AG09309 (cell line): ENCODE results near the gene DOC2A.
"Not testable (repeated sequence)": the region's sequence is repeated elsewhere in the genome, so short reads cannot be mapped to it uniquely, and the experiment has no call there.

Experiments used
- DNase-seq: peaks from one replicate; pipeline ENCODE4 v3.0.0-alpha.2; 2010; ENCODE audit warnings: low read depth
- H3K4me3 ChIP-seq: 2 replicates; pipeline ENCODE4 v1.5.1; 2011; ENCODE audit warnings: mild to moderate bottlenecking, low read depth, low read length, moderate library complexity; ENCODE audit not compliant: control insufficient read depth
- CTCF ChIP-seq: IDR thresholded peaks from 2 replicates; pipeline ENCODE4 v1.5.1; 2011; ENCODE audit warnings: mild to moderate bottlenecking, low read depth, low read length, inconsistent platforms; ENCODE audit not compliant: insufficient read depth, control insufficient read depth; ENCODE audit errors: missing control alignments

DOC2A gene

GRCh38 chr16:30022887-30023286 is 12.1 kb upstream of the DOC2A start, which contains the start of gene C16orf92:
TSS of gene C16orf92 (plus strand) at chr16:30023198. CDS start at chr16:30023341, 143 bp downstream.
- DNase-seq, result no peak
- no peak for TF ChIP-seq CTCF
- no peak within 1 kb of the TSS for H3K4me3 ChIP-seq

GRCh38 chr16:30018731-30019158 is 7.9 kb upstream of the DOC2A start:
- H3K4me3 ChIP-seq, result no peak overlapping the region
- no peak for TF ChIP-seq CTCF
- DNase-seq, result no peak

DNA sequence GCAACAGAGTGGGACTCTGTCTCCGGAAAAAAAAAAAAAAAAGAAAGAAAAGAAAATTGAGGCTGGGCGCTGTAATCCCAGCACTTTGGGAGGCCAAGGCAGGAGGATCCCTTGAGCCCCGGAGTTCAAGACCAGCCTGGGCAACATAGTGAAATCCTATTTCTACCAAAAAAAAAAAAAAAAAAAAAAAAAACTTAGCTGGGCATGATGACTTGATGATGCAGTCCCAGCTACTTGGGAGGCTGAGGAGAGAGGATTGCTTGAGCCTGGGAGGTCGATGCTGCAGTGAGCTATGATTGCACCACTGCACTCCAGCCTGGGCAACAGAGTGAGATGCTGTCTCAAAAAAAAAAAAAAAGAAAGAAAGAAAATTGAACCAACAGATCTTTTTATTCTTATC is 7.1 kb upstream of the DOC2A start:
- not testable (repeated sequence) for H3K4me3 ChIP-seq, DNase-seq

GRCh38 chr16:30017277-30017656 is 6.4 kb upstream of the DOC2A start:
- TF ChIP-seq CTCF, result no peak
- DNase-seq, result no peak
- H3K4me3 ChIP-seq, result no peak overlapping the region

- no peak for TF ChIP-seq CTCF
- no peak for DNase-seq
- no peak overlapping the region for H3K4me3 ChIP-seq
Measured at GRCh38 chr16:30016555-30017276, 5.9 kb upstream of the DOC2A start.

- H3K4me3 ChIP-seq, DNase-seq: not testable (repeated sequence)
Measured at GRCh38 chr16:30015450-30015849, 4.6 kb upstream of the DOC2A start.

GRCh38 chr16:30012598-30012997 is 1.8 kb upstream of the DOC2A start:
- DNase-seq, H3K4me3 ChIP-seq: not testable (repeated sequence)

- TF ChIP-seq CTCF, result no peak
- H3K4me3 ChIP-seq, result no peak overlapping the region; the same call in 1 of the 2 replicates
- DNase-seq, result no peak
Measured at GRCh38 chr16:30011714-30012504, 1.1 kb upstream of the DOC2A start.
